GM19328 (cell line): ENCODE data around the gene CRAT.

ENCODE experiments used
- ATAC-seq: cut with Tn5 transposase; IDR thresholded peaks from one replicate; pipeline ENCODE4 v1.9.1; 2021; ENCODE audit warnings: mild to moderate bottlenecking, moderate library complexity; ENCODE audit not compliant: unreplicated experiment

Gene CRAT

GRCh38 chr9:129068990-129069861 lies 41.4 kb downstream of the CRAT start:
- no peak for ATAC-seq

- no peak for ATAC-seq
Observed at GRCh38 chr9:129068110-129068509, 42.5 kb downstream of the CRAT start.

DNA sequence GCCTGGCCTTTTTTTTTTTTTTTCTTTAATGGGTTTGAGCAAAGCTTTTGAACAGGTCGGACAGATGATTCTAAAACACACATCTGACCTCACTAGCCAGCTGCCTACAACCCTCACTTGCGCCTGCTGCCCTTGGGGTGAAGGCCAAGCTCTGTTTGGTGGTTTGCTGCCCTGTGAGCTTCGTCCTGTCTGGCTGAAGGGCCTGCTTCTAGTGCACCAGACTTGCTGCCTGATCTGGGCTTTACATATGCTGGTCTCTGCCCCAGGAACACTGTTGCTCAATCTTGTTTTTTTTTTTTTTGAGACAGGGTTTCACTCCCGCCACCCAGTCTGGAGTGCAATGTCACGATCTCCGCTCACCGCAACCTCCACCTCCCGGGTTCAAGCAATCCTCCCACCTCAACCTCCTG lies 46.1 kb downstream of the CRAT start:
- ATAC-seq, result no peak

- no peak for ATAC-seq
Observed at GRCh38 chr9:129063061-129063460, 47.5 kb downstream of the CRAT start.

GRCh38 chr9:129060991-129061390 lies 49.6 kb downstream of the CRAT start:
- no peak for ATAC-seq

DNA sequence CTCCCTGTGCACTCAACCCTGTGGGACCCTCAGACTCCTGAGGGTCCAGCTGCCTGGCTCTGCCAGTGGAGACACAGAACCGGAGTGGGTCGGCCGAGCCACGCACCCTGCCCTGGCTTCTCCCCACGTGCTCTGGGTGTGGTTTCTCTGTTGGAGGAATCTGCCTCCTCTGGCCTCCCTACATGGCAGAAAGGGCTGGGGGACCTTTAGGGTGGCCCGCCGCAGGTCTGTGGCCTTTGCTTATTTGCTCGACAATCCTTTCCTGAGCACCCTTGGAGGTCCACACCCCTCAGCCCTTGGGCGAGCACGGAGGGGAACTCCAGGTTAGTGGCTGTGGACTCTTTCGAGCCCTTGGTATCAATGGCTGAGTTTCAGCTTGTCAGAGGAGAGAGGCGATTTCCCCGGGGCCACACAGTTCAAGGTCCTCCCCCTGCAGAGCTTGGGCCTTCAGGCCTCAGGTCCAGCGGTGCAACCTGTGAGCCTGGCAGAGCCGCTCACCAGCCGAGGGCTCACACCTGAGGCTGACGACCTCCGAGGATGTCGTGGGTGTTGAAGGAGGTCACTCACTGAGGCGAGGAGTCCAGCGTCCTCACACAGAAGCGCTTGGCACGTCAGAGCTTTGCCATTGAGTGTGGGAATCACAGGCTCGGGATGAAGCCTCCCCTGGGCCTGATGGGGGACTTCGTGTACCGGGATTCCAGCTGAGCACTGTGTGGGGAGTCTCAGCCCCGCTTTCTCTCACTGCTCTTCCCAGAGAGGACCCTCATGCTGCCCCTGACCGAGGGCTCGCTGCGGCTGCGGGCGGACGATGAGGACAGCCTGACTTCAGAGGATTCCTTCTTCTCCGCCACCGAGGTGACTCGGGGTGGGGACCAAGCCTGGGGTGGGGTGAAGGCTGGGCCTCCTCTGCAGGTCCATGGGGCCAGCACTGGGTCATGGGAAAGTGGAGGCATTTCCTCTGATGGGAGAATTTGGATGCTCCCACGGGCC lies 50.5 kb downstream of the CRAT start:
- no peak for ATAC-seq

DNA sequence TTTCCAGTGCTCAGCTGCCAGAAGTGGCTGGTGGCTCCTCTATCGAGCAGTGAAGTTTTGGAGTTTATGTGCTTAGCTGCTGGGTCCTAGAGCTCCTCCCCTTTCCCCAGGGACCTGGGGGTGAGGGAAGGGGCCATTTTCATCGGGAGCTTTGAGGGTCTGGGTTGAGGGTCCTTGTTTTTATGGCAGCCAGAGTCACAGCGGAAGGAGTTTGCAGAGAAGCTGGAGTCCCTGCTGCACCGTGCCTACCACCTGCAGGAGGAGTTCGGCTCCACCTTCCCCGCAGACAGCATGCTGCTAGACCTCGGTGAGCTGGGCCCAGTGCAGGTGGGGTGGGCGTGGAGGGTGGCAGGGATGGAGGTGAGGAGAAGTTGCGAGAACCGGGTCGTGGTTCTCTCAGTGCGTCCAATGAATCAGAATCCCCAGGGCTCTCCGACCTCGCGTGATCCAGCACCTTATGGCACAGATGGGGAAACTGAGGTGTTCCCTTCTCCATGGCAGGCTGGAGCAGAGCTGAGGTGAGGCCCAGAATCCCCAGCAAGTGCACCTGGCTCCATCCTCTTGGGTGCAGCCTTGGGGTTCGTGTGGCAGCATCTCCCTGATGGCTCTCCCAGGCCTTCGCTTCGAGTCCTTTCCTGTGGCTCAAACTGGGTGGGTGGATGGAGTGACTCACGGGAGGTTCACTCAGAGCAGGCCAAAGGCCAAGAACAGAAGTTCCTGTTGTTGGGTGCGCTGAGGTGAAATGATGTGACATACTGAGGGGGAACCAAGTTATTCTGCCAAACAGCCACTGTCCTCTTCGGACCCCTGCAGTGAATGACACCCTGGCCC lies 51.4 kb downstream of the CRAT start:
- ATAC-seq, result no peak

DNA sequence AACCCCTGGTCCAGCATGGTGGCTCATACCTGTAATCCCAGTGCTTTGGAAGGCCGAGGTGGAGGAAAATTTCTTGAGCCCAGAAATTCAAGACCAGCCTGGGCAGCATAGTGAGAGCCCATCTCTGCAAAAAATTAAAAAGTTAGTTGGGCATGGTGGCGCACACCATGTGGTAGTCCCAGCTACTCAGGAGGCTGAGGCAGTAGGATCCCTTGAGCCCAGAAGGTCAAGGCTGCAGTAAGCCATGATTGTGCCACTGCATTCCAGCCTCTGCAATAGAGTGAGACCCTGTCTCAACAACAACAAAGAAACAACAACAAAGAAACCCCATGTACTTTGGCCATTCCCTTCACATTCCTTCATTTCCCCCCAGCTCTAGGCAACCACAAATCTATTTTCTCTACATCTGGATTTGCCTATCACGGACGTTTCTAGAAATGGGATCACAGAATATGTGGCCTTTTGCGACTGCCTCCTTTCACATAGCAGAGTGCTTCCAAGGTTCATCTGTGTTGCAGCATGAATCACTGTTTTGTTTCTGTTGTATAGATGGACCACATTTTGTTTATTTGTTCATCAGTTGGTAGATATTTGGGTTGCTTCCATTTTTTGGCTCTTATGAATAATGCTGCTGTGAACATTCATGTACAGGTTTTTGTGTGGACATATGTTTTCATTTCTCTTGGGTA lies 56.3 kb downstream of the CRAT start:
- ATAC-seq, result no peak

DNA sequence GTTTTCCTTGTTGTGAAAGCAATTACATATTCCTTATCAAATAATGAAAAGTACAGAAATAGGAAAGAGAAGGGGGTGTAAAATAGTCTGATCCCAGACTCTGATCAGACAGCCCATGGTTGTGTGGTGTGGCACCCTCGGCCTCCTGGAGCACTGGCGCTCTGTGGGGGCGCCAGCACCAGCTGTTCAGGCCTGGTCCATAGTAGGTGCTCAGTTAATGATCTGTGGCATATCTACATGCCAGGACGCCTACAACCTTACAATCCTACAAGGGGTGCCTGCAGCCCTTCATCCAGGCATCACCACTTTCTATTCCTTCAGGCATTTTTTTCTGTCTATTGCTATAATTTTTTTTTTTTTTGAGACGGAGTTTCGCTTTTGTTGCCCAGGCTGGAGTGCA lies 57.6 kb downstream of the CRAT start:
- no peak for ATAC-seq

DNA sequence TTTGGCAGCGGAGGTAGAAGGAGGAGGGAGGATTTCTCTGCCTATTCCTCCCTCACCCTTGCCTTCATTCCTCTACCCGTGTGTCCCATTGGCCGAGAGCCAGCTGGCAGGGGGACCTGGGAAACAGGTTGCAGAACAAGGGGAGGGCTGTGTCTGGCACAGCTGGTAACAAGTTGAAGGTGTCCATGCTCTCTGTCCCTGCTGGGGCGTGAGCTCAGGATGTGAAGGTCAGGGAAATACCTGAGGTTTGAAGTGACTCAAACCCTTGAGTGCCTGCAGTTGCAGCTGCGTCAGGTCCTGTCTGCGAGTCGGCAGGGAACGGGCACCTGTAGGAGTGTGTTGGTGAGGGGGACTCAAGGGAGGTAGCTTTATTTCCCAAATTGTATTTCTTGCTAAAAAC lies 58.0 kb downstream of the CRAT start:
- ATAC-seq, result no peak
